Measurements from ENCODE around the gene ANXA6.

DNA sequence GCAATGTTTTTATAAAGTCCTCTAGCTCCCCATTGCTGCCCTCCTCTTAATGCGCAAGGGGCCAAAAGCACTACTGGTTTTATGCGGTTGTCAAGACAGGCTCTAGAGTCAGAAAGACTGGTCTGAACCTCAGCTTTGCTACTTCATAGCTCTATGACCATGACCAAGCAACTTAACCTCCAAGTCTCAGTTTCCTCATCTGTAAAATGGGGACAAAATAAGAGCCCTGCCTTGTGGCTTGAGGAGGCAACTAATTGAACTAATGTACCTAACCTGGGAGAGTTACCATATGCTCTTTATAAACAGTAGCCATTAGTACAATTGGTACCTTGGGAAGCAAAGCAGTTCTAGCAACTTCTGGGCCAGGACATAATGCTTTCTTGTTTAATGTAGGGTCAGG lies 36.5 kb downstream of the ANXA6 start:
- TF ChIP-seq POLR2A (IDR thresholded peaks at IDR 0.05; ENCODE audit: low read length) (no peak), GATA1 (IDR thresholded peaks at IDR 0.05; ENCODE audit: low read depth, low read length) (no peak)
